HG03095 (cell line): ENCODE results near the gene STOML1.

ENCODE experiments used
- ATAC-seq: cut with Tn5 transposase; IDR thresholded peaks from one replicate; pipeline ENCODE4 v1.9.1; 2021; ENCODE audit warnings: moderate library complexity; ENCODE audit not compliant: unreplicated experiment

STOML1 gene, protein sequence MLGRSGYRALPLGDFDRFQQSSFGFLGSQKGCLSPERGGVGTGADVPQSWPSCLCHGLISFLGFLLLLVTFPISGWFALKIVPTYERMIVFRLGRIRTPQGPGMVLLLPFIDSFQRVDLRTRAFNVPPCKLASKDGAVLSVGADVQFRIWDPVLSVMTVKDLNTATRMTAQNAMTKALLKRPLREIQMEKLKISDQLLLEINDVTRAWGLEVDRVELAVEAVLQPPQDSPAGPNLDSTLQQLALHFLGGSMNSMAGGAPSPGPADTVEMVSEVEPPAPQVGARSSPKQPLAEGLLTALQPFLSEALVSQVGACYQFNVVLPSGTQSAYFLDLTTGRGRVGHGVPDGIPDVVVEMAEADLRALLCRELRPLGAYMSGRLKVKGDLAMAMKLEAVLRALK

DNA sequence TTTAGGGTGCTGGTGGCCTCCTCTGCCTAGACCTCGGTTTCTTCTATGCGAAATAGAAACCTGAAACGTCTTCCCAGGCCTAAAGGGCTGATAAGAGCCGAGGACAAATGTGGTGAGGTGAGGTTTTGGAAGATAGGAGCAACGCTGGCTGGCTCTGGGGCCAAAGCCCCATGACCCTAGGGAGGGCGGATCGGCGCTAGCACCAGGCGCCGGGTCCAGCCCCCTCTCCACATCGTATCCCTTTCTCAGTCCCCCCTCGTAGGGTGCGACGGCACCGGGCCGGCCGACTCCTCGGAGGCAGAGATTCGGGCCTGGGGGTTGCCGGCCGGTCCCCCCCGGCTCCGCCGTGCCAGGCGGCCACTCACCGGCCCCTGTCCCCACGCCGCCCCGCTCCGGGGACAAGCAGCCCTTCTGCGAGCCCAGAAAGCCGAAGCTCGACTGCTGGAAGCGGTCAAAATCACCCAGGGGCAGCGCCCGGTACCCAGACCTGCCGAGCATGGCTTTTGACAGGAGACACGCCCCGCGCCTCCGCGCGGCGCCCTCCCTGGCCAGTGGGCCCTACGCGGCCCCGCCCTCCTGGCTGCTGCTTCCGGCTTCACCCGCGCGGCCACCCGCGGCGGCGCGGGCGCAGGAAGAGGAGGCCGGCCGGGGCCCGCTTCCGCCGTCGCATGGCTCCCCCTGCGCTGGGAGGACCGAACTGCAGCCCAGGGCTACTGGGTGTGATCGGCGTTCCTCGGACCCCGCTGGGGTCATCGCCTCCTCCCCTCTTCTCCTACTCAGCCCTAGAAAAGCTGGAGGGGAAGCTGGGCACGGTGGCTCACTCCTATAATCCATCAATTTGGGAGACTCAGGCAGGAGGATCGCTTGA is at the start of gene STOML1:
TSS of gene STOML1 (minus strand) at position 570 of the 868 bp plus-strand sequence. CDS start at position 498, 72 bp downstream.
- peak; percentile 59 for ATAC-seq

DNA sequence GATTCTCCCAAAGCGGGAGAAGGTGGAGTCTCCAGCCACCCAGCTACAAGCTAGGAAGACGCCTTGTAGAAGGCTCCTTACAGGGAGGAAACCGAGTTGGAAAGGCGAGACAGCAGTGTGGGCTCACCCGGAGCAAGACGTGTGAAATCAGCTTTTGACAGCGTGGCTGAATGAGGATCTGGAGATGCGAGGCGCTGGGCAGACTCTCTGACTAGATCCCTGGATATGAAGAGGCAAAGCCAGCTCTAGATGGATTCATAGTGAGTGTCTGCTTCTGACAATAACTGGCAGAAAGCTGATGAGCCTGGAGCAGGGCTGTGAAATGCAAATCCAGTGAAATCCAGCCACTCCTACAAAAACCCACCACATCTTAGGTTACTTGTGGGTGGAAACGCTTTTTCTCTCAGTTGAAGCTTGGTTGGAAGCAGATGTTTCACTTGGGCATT is 49.2 kb upstream of the STOML1 start:
- no peak for ATAC-seq

GRCh38 chr15:74040109-74040850 is 48.2 kb upstream of the STOML1 start:
- no peak for ATAC-seq

GRCh38 chr15:74039656-74040010 is 47.5 kb upstream of the STOML1 start:
- ATAC-seq = no peak

- no peak for ATAC-seq
These were observed 46.9 kb upstream of the STOML1 start for GRCh38 chr15:74038707-74039655.

DNA sequence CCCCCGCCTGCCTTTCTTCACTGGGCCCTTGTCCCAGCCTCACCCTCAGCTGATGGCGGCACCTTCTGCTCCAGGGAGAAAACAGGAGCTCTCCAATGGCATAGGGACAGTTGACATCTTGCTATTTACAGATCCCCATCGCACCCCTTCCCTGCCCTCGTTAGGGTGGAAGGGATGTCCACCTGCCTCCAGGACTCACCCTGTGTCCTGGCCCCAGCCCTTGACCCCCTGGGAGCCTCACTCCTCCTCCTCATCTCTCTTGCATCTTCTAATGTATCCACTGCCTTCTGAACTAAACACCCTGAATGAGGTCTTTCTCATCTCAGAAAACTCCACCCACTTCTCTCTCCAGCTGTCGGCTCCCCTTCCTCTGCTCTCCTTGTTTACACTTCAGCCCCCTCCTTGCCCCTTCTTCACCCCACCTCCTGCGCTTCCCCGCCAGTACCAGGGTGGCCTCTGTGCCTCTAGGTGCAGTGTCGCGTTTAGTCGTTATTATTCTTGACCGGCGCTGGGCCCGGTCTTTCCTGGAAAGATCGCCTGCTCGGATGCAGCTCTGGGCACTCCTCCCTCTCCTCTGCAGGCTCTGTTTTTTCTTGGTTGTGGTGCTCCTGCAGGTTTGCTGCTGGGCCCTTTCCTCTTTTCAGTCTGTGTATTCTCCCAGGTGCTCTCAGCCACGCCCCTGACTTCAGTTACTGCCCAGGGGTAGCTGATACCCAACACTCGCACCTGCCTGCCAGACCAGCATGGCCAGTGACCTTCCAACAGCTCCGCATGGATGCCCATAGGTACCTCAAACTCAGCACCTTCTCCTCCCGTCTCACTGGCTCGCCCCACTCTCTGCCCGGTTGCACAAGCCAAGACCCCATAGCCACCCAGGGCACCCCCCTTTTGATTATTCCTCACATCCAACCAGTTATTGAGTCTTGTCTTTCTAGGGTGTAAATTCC is 45.3 kb upstream of the STOML1 start:
- no peak for ATAC-seq

DNA sequence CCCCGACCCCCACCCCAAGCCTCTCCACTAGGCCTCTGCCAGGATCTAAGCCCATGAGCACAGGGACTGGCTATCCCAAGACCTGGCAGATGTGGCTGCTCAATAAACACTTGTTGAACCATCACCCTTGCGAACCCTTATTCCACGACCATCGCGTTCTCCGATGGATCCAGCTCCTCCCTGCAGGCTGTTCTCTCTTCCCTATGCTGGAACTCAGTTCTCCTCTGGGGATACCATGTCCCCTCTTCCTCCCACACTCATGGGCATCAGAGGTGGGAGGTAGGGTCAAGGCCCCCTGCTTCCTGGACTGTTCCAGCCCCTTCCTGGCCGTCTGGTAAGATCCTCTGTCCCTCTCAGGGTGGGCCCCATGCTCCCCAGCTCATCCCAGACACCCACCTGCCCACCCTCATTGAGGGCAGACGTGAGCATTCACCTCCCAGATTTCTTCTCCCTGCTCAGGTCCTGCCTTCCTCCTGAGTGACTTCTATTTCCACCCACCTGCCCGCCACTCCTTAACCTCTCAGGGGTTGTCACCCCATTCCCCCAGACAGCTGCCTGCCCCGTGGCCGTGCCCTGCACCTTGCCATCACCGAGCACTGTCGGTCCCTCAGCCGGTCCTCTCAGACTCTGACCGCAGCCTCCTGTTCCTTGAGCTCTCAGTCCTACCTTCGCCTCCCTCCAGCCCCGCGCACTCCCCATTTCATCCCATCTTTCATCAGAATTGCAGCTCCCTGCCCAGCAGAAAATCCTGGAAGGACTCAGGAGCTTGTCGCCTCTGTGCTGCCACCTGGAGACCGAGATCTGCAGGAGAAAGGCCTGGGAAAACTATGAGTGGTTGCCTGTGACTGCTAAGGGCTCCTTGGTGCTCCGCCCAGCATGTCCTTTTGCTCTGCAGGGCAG is 44.4 kb upstream of the STOML1 start:
- no peak for ATAC-seq

DNA sequence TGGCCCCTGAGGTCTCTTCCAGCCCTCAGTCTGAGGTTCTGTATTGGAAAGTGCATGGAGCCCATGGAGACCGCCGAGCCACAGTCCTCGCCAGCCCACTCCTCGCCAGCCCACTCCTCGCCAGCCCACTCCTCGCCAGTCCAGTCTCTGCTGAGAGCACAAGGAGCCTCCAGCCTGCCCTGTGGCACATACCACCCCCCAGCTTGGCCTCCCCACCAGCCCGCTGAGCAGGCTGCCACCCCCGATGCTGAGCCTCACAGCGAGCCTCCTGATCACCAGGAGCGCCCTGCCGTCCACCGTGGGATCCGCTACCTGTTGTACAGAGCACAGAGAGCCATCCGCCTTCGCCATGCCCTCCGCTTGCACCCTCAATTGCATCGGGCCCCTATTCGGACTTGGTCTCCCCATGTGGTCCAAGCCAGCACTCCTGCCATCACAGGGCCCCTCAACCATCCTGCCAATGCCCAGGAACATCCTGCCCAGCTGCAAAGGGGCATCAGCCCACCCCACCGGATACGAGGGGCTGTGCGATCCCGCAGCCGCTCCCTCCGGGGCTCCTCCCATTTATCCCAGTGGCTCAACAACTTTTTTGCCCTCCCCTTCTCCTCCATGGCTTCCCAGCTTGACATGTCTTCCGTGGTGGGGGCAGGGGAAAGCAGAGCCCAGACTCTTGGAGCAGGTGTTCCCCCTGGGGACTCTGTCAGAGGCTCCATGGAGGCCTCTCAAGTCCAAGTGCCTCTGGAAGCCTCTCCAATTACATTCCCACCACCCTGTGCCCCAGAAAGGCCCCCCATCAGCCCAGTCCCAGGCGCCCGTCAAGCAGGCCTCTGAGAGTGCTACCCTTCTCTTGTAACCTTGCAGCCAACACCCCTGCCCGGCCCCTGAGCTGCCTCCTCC is 43.3 kb upstream of the STOML1 start:
- no peak for ATAC-seq

DNA sequence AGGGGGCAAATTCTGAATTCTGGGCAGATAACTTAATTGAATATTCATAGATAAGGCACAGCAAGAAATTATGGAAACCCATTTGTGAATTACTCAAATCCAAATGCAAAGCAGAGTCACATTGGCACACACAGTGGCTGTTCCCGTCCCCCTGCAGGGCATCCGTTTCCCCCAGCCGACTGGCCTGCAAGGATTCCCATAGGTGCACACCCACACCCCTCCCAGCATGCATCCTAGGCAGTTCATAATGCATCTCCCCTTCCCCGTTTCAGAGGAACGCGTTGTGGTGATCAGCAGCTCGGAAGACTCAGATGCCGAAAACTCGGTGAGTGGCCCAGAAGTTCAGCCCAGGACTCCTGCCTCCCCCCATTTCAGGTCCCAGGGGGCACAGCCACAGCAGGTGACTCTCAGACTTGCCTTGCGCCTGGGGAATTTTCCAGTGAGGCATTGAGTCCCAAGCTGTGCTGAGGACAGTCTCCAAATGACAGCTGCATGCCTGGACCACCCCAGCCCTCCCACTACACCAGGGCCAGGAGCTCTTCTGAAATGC is 42.2 kb upstream of the STOML1 start:
- no peak for ATAC-seq

DNA sequence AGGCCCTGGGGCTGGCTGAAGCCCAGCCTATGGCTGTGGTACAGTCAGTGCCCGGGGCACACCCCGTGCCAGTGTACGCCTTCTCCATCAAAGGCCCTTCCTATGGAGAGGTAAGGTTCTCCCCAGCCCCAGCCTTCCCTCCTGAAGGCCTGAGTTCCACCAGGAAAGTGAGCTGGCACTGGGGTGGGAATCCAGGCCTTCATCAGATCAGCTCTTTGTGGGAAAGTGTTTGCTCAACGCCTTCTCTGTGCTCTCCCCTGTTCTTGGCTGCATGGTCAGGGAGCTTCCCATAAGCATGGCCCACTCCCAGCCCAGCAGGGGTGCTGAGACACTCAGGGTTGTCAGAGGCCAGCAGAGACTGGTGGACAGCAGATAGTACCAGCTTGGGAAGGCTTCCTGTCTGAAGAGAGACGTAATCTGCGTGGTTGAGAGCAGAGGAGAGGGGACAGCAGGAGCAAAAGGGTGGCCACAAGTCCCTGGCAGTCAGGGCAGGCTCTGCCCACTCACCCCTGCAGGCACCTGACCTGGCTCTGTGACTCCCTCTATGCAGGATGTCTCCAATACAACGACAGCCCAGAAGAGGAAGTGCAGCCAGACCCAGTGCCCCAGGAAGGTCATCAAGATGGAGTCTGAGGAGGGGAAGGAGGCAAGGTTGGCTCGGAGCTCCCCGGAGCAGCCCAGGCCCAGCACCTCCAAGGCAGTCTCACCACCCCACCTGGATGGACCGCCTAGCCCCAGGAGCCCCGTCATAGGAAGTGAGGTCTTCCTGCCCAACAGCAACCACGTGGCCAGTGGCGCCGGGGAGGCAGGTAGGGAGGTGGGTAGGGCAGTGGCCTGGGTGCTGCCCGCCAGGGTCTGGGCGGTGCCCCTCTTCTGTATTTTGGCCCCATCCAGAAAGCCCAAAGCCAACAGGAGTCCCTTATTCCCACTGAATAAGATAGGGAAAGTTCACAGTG is 40.8 kb upstream of the STOML1 start:
- ATAC-seq = no peak

DNA sequence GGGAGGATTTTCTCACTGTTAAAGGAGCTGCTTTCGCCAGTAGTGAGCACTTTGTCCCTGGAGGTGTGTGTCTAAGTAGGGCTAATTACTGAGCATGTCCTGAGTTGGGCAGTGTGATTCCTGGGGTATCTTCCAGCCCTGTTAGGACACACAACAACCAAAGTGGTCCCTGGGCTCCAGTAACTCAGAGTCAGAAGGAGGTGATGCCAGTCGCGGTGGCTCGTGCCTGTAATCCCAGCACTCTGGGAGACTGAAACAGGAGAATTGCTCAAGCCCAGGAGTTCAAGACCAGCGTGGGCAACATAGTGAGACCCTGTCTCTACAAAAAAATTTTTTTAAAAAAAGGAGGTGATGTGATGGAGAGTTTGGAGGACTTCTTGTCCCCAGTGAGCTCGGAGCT is 40.0 kb upstream of the STOML1 start:
- no peak for ATAC-seq

DNA sequence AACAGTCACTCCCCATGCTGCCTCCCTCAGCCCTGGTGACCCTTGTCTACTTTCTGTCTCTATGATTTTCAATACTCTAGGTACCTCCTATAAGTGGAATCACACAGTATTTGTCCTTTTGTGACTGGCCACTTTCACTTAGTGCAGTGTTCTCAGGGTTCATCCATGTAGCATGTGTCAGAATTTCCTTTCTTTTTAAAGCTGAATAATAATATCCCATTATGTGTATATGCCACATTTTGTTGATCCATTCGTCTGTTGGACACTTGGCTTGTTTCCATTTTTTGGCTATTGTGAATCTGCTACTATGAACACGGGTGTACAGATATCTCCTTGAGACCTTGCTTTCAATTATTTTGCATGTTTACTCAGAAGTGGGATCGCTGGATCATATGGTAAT is 36.6 kb upstream of the STOML1 start:
- no peak for ATAC-seq

GRCh38 chr15:74027688-74028087 is 35.6 kb upstream of the STOML1 start:
- ATAC-seq = no peak

GRCh38 chr15:74025436-74025835 is 33.3 kb upstream of the STOML1 start:
- ATAC-seq = no peak

- no peak for ATAC-seq
These were observed 32.6 kb upstream of the STOML1 start for GRCh38 chr15:74024687-74025086.
